IPS-11a (cell line): ENCODE data around the gene MTFP1.
"Not testable (repeated sequence)": the region's sequence is repeated elsewhere in the genome, so short reads cannot be mapped to it uniquely, and the experiment has no call there.

ENCODE experiments used
- H3K4me3 ChIP-seq: one replicate; pipeline ENCODE4 v1.5.1; 2013; ENCODE audit warnings: low read depth, low read length, control low read depth

MTFP1 gene

DNA sequence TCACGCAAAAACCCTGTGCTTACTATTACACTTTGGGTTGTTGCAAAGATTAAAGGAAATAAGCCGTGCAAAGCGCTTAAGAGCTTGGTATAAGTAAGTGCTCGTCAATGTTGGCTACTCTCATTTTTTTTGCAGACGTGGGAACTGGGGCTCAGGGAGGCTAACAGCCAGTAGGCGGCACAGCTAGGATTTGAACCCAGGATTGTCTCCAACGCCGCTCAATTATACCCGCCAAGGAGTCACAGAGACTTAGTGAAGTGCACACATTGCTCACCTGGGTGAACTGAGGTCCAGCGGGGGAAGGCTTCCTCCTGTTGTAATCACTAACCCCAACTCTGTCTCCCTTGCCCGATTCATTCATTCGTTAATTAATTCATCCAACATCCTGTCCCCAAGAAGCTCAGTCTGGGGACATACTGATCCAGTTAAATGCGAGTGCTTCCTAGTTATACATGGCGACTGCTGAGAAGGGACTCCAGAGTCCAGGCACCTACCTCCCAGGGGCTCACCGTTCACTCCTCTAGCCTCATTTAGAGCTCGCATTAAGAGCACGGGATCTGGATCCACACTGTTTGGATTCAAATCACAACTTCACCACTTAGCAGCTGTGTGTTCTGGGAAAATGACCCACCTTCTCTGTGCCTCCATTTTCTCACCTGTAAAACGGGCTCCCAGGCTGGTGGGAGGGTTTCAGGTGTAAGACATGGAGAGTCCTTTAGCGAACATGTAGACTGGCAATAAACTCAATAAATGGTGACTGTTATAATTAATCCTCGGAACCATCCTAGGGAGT is 838 bp upstream of the MTFP1 start:
- H3K4me3 ChIP-seq, result peak overlapping the region; percentile 38

DNA sequence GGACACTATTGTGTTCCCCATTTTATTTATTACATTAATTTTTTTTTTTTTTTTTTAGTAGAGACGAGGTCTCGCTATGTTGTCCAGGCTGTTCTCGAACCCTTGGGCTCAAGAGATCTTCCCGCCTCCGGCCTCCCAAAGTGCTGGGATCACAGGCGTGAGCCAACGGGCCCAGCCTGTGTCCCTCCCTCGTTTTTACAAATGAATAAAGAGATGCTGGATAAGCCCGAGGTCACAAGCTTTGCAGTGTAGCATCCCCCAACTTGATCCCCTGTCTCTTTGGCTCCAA is 297 bp upstream of the MTFP1 start:
- peak overlapping the region; percentile 79 for H3K4me3 ChIP-seq

DNA sequence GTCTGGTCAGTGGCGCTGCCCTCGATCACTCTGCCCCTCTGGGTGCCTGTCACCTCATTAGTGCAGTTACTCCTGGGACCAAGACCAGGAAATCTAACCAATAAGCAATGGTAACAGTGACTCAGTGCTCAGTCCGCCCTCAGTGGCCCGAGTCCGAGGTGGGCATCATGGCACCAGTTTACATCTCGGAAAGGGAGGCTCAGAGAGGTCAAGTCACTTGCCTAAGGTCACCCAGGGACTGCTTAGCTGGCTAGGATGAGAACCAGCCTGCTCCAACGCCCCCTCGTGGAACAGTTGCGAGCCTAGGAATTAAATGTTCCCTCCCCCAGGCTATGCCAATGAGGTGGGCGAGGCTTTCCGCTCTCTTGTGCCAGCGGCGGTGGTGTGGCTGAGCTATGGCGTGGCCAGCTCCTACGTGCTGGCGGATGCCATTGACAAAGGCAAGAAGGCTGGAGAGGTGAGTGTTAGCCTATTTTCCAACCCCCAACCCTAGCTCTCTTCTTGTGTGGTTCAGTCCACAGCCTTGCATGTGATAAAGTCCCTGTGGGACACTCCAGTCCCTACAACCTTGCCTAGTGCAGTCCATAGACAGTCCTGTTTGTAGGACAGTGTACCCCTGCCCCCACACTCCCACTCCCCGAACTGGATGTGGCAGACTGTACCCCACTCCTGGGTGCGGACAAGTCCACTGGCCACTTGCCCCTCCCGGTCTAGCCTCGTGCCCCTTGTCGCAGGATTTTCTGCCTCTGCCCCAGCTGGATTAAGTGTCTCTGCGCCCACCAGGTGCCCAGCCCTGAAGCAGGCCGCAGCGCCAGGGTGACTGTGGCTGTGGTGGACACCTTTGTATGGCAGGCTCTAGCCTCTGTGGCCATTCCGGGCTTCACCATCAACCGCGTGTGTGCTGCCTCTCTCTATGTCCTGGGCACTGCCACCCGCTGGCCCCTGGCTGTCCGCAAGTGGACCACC is 1.1 kb downstream of the MTFP1 start:
- peak overlapping the region; percentile 79 for H3K4me3 ChIP-seq

DNA sequence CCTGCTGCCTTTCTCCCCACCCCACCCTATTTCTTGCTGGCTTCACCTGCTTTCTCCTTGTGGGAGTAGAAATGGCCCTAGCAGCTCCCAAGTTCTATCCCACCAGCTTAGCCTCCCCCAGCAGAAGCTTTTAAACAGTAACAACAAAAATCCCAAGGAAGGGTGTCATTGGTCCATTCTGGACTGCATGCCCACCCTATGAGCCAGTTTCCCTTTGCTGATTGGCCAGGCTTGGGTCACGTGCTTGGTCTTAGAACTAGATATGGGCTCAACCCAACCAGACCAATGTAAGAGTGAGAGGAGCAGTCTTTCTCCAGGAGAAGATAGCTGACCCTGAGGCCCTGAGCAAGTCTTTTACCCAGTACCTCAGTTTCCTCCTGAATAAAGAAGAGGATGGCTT is 2.3 kb downstream of the MTFP1 start:
- H3K4me3 ChIP-seq, result no peak overlapping the region

DNA sequence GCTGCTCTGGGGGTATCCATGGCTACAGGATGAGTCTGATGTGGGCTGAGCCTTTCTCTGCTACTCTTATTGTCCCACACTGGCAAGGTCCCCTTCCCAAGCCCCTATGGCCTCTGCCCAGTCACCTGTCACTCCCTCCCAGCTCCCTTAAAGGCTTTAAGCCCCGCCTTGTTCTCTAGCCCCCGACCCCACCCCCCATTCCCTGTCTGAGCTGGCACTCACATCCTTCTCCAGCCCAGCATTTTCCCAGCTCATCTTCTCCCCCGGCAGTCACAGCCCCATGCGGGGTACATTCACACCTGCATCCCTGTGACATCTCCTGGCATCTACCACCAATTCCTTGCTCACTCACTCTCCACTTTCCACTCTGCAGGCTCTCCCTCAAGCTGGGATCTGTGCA is 4.3 kb downstream of the MTFP1 start:
- H3K4me3 ChIP-seq, result no peak overlapping the region

DNA sequence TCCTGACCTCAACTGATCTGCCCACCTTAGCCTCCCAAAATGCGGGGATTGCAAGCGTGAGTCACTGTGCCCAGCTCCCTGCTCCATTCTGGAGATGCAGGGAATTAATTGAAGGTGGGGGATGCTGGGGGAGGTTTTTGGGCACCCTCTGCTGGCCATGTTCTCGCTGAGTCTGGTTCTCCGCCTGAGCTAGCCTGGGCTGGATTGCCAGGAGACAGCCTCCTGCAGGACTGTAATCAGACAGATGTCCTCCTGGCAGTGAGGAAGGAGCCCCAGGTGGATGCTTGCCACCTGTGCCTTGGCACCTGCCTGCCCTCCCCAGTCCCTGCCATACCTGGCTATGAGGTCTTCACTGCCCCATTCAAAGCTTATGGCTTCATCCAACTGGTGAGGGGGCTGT is 5.4 kb downstream of the MTFP1 start:
- no peak overlapping the region for H3K4me3 ChIP-seq

DNA sequence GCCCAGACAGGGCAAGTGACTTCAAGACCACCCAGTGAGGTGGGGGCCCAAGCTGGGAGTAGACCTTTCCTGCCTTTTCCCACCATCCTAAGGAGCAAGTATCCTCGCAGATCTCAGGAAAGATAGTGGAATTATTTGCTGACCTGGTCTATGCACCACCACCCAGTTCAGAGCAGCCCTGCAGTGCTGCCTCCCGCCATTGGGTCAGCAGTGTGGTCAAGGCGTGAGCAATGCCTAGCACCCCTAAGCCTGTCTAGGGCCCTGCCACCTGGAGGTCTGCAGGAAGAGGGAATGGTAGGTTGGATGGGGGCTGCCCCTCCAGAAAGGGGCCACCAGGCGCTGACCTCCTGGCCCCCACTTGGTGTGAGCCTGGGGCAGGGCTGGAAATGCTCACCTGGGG is 6.5 kb downstream of the MTFP1 start:
- H3K4me3 ChIP-seq, result no peak overlapping the region

DNA sequence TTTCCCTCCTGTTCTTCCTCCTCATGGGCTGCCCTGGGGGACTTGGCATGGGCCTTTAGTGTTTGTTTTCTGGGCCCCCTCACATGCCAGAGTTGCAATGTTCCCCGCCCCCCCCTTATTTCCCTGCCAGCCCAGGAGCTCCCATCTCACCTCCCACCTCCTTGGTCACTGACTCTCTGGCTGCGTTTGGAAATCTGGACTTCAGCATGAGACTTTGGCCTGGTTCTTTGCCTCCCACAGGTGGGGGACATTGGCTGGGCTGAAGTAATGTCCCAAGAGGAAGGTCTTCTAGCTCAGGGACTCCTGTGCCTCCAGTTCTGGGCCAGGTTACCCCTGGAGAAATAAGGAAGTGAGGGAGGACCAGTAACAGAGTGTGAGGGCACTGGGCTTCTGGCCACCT is 7.0 kb downstream of the MTFP1 start:
- H3K4me3 ChIP-seq, result no peak overlapping the region

DNA sequence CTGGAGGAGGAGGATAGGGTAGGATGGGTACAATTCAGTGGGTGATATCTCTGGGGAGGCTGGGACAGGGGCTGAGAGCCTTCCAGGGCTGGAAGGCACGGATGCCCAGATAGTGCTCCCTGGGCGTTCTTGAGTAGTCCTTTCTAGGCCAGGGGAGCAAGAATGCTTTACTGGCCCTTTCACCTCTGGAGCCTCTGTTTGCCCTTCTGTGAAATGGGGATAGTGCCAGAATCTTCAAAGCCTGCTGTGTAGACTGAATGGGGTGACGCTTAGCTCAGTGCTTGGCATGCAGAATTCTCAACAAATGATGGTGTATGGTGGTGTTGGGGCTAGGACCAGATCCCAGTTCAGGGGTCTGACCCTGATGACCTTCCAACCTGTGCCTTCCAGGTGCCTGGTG is 7.7 kb downstream of the MTFP1 start:
- H3K4me3 ChIP-seq, result no peak overlapping the region

DNA sequence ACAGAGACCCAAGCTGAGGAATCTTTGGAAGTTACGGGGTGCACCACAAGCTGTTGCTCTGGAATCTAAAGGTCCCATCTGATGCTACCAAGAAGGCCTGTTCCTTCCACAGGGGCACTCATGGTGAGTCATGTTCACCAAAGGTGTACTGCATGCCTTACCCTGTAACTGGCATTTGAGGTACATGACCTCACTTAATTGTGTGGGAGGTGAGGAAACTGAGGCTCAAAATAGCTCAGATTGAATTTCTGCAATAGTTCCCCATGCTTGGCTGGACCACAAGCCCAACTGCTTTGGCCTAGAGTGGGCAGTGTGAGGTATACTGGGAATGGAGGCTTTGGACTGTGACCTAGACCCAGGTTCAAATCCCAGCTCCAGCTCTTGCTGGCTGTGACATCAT is 8.2 kb downstream of the MTFP1 start:
- no peak overlapping the region for H3K4me3 ChIP-seq

DNA sequence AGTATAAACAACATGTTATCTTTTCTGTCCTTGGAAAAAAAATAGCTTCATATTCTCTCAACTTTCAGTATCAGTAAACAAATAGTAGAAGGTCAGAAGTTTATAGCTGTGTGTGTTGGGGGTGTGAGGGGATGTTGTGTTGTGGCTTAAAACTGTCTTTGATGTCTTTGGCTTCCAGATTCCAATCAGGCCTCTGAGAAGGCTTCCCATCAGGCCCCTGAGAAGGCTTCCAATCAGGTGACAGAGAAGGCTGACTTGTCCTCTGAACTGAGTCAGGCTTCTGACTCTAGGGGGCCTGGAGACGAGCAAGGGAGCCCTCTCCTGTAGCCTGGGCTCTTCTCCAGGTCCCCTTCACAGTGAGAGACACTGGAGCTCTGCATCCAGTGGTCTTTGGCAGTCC is 9.3 kb downstream of the MTFP1 start:
- no peak overlapping the region for H3K4me3 ChIP-seq

DNA sequence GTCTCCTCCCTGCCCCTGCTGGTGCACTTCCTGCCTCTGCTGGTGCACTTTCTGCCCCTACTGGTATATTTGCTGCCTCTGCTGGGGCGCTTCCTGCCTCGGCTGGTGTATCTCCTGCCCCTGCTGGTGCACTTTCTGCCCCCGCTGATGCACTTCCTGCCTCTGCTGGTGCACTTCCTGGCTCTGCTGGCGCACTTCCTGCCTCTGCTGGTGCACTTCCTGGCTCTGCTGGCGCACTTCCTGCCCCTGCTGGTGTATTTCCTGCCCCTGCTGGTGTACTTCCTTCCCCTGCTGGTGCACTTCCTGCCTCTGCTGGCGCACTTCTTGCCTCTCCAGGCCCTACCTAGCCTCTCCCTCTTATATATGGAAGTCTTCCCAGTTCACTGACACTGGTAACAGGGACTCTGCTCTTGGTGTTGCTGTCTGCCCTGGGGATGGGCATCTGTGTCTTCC is 10.1 kb downstream of the MTFP1 start:
- H3K4me3 ChIP-seq, result no peak overlapping the region

DNA sequence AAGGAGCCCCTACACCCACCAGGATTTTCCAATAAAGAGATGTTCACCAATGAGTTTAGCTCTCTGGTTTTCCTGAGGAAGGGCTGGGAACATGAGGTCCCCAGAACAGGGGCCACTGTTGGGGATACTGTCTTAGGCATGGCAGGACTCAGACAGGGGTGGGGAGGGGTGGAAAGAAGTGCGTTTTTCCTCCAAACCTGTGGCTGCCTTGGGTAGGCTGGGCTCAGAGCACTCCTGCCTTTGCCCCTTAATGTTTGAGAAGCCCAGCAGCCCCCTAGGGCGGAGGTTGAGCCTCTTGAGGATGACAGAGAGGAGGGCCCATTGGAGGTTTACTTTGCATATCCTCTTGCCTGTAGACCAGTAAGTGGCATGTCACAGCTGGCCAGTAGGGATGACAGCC is 10.6 kb downstream of the MTFP1 start:
- no peak overlapping the region for H3K4me3 ChIP-seq

DNA sequence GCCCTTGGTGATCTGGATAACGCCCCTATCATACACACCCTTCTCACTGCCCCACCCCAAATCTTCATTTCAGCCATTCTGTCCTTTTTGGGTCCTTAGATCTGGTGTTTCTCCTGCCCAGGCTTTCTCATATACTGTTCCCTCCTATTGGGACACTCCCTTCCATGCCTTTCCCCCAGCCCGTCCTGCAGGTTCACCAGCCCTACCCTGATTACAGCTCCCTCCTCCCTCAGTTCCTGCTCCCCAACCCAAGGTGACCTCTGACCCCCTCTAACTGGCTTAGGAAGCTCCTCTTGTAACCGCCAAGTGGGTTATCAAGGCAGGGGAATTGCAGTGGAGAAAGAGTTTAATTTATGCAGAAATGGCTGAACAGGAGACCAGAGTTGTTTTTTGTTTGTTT is 13.0 kb downstream of the MTFP1 start:
- no peak overlapping the region for H3K4me3 ChIP-seq

DNA sequence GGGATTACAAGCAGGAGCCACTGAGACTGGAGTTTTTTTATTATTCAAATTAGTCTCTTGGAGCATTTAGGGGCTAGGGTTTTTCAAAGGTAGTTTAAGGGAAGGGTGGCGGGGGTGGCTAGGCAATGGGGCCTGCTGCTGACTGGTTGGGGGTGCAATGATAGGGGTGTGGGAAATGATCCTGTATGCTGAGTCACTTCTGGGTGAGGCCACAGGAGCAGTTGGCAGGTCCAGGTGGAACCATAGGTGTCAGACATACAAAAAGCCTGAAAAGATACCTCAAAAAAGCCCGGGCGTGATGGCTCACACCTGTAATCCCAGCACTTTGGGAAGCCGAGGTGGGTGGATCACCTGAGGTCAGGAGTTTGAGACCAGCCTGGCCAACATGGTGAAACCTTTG is 13.7 kb downstream of the MTFP1 start:
- H3K4me3 ChIP-seq, result no peak overlapping the region

DNA sequence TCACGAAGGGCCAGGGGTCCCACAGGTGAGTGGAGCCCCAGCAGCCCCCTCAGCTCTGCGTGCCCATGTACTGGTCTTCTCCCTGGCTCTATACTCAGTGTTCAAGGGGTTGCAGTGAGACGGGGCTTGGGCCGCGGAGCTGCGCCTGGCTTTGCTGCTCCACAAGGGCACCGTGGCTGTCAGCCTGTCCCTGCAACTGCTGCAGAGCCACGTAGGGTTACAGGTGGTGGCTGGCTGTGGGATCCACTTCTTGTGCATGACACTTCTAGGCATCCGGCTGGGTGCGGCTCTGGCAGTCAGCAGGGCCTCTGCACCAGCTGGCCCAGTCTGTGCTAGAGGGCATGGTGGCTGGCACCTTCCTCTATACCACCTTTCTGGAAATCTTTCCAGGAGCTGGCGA is 14.3 kb downstream of the MTFP1 start:
- no peak overlapping the region for H3K4me3 ChIP-seq

DNA sequence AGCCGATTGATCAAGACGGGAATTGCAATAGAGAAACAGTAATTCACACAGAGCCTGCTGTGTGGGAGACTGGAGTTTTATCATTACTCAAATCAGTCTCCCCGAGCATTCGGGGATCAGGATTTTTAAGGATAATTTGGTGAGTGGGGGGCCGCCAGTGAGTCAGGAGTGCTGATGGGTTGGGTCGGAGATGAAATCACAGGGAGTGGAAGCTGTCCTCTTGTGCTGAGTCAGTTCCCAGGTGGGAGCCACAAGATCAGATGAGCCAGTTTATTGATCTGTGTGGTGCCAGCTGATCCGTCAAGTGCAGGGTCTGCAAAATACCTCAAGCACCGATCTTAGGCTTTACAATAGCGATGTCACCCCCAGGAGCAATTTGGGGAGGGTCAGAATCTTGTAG is 15.5 kb downstream of the MTFP1 start:
- H3K4me3 ChIP-seq, result no peak overlapping the region

DNA sequence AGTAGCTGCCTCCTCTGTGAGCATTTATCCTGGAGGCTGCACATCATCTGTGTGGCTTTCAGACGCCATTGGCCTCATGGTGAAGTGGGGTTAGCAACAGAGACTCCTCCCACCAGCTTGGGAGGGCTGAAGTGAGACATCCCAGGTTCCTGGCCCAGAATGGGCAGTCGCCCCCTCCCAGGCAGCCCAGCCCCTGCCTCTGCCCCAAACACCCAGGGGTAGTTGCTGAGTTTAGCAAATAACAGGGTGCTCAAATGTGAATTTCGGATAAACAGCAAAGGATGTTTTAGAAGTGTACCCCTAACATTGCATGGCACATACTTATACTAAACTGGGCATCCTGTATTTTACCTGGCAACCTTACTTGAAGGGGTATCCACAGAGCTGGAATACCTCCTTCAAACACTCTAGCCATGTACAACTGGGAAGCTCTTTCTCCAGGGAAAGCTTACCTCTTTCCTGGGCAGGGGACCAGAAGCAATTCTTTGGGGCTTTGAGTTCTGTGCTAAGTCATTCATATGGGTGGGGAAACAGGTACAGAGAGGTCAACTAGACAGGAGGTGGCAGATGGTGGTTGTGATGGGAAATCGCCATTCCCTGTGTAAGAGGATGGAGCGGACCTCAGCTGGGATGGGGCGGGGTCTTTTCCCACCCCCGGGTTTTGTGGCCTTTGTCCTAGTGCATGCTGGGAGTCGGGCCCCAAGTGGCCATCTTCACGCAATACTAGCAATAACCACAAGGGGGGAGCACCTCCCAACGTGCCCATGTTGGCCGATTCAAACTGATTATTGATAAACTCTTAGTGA is 19.3 kb downstream of the MTFP1 start:
- H3K4me3 ChIP-seq, result no peak overlapping the region

DNA sequence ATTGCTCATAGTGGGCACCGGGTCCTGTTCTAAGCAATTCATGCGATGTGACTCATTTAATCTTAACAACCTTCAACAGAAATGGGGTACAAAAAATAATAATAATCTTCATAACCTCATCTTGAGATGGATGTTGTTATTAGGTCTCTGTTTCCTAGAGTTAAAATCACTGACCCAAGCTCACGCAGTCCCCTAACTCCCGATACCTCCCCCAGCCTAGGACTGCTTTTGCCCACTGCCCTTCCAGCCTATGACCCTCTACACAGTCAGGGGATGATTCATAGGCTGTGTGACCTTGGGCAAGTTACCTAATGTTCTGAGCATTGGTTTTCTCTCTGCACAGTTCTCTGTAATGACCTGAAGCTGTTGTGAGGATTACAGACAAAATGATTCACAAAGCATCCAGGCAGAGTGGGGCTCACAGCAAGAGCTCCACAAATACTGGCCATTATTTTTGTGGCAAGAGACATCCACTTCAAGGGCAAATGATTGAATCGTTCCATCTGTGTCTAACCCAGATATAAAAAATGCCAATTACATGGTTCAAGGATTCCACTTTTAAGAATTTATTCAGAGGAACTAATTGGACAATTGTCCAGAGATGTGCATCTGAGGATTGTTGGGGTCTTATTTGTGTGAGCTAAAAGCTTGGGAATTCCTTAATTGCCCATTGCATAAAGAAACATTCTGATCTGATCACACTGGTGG is 20.0 kb downstream of the MTFP1 start:
- no peak overlapping the region for H3K4me3 ChIP-seq

DNA sequence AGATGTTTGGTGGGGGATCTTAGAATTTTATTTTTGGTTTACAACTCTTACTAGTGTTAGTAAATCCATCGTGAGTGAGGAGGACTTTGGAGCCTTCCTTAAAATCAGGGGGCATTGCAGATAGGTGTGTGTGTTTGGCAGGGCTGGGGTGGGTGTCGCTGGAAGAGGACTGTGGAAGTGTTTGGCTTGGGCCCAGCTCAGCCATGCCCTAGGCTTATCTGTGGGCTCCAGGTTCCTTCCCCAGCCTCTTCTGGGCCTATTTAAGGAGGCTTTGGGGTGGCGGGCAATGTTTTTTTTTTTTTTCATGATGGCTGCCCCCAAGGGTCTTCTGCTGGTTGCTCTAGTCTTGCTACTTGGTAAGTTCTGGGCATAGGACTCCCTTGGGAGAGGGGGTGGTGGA is 22.1 kb downstream of the MTFP1 start:
- H3K4me3 ChIP-seq, result no peak overlapping the region

DNA sequence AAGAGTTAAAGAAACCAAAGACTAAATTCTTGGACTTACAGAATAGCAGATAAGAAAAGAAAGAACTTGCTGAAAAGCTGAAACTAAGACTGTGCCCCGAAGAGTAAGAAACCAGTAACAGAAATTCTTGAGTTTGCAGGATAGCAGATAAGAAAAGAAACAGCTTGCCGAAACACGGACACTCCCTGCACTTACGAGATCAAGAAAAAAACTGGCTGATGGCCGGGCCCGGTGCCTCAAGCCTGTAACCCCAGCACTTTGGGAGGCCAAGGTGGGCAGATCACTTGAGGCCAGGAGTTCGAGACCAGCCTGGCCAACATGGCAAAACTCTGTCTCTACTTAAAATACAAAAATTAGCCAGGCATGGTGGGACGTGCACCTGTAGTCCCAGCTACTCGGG is 25.9 kb downstream of the MTFP1 start:
- H3K4me3 ChIP-seq, result not testable (repeated sequence)
